RPMI8226 (cell line): Measurements from ENCODE around the gene SNX21.
A peak's percentile ranks its signal among the peaks of the same experiment; 100 is the strongest.
"Not testable (repeated sequence)": the region's sequence is repeated elsewhere in the genome, so short reads cannot be mapped to it uniquely, and the experiment has no call there.

ENCODE experiments used
- DNase-seq: peaks from one replicate; pipeline ENCODE4 v3.0.0-alpha.2; 2015

The SNX21 gene

DNA sequence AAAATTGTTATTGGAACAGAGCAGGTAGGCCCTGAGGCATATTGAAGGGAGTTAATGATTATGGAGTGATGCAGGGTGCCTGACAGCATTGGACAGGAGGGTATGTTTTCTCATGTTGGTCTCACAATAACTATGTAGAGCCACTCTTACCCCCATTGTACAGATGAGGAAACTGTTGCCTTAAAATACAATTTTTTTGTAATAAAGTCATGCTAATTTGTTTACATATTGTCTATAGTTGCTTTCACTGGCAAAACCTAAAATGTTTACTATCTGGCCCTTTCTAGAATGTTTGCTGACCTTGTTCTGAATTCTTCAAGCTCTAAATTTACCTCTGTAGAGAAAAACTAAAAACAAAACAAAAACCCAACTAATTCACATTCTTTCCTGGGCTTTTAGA is 17.9 kb downstream of the SNX21 start:
- no peak for DNase-seq

DNA sequence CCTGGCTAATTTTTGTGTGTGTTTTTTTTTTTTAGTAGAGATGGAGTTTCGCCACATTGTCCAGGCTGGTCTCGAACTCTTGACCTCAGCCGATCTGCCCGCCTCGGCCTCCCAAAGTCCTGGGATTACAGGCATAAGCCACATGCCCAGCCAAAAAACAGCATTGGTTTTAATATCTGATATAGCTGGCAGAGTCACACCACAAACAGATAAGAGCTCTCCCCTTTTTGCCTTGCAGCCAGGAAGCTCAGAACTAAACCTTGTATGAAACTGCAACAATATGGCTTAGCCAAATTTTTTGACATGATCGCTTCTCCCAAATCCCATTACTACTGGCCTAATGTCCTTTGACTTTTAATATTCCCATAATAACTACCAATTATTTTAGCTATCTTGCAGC is 18.7 kb downstream of the SNX21 start:
- DNase-seq: no peak

DNA sequence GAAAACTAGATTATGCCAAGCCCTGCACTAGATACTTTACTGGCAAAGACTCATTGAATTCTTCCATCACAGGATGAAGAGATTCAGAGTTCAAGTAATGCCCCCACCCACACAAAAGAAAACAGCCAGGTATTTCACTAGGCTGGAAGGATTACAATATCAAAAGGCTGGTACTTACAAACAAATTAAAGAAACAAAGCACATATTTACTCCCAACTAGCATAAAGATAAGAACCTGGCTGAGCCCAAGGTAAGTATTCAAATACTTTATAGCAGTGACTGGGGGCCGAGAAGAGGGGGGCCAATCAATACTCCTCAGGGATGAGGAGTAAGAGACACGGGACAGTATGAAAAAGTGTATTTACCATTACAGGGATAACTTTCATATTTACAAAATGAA is 19.9 kb downstream of the SNX21 start:
- DNase-seq: no peak

DNA sequence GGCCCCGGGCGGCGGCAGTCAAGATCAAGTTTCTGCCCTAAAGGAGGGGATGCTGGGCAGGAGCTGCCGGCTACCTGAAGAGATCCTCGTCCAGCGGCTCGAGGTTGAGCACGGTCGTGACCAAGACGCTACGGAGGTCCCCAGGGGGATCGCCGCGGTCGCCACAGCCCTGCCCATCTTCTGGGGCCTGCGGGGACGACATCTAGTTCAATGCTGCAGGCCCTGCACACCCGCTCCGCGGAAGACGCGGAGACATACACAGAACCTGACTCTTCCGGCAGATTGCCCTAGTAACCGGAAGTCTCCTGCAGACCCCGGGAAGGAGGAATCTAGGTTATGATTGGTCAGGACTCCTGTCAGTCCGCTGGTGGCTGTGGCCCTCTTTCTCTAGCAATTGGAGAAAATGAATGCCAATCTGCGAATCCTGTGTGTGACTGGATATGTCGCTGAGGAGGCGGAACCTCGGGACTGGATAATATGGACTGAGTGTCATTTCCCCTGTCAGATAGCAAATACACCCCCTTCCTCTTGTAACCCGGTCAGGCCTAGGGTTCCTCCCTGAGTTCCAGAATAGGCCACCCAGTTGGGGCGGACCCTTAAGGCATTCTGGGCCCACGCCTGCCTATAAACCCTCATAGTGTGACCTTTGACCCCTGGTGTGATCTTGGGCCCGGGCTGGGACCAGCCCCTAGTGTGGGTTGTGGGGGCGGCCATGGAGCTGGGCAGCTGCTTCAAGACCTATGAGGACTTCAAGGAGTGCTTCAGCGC is 23.7 kb downstream of the SNX21 start, which contains the start of the genes ACOT8 and ZSWIM3:
ACOT8 (minus strand) TSS at position 279 of the 768 bp plus-strand sequence; CDS start at position 202, 77 bp downstream.
ZSWIM3 (plus strand) TSS at position 501 of the 768 bp plus-strand sequence; CDS start at position 713, 212 bp downstream.
- DNase-seq: peak; percentile 100

DNA sequence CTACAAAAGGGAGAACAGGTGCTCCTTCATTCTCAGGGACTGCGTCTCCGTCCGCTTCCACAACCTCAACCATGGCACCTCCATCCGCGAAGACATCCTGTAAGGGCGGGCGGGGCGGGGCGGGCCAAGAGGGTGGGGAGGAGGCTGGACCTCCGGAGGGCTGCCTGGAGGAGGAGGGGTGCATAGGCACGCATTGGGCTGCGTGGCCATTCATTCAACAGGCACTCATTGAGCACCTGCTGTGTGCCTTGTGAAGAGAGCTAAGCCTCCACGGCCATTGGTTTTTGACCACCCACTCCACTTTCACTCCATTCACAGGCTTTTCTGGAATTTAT is 24.2 kb downstream of the SNX21 start:
- no peak for DNase-seq

DNA sequence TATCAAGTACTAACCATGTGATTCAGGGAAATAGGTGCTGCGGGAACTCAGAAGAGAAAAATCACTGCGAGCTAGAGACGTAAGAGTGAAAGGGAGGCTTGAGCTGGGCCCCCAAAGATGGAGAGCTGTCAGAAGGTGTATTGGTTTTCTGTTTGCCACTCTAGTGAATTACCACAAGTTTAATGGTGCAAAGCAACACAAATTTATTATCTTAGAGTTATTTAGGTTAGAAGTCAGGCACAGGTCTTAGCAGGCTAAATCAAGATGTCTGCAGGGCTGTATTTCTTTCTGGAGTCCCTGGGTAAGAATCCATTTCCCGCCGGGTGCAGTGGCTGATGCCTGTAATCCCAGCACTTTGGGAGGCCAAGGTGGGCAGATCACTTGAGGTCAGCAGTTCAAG is 26.3 kb downstream of the SNX21 start:
- no peak for DNase-seq

DNA sequence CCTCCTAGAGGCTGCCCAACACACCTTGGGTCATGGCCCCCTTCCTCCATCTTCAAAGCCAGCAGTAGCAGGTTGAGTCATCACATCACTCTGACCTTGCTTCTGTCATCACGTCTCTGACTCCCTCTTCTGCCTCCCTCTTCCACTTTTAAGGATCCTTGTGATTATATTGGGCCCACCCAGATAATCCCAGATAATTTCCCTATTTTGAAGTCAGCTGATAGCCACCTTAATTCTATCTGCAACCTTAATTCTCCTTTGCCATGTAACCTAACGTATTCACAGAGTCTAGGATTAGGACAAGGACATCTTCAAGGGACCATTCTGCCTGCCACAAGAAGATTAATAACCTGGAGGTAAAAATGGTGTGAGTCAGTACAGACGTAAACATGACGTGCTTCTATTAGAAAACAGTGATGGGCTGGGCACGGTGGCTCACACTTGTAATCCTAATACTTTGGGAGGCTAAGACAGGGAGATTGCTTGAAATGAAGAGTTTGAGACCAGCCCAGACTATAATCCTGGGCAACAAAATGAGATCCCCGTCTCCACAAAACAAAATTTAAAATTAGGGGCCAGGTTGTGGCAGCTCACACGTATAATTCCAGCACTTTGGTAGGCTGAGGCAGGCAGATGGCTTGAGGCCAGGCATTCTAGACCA is 27.1 kb downstream of the SNX21 start:
- DNase-seq: no peak

DNA sequence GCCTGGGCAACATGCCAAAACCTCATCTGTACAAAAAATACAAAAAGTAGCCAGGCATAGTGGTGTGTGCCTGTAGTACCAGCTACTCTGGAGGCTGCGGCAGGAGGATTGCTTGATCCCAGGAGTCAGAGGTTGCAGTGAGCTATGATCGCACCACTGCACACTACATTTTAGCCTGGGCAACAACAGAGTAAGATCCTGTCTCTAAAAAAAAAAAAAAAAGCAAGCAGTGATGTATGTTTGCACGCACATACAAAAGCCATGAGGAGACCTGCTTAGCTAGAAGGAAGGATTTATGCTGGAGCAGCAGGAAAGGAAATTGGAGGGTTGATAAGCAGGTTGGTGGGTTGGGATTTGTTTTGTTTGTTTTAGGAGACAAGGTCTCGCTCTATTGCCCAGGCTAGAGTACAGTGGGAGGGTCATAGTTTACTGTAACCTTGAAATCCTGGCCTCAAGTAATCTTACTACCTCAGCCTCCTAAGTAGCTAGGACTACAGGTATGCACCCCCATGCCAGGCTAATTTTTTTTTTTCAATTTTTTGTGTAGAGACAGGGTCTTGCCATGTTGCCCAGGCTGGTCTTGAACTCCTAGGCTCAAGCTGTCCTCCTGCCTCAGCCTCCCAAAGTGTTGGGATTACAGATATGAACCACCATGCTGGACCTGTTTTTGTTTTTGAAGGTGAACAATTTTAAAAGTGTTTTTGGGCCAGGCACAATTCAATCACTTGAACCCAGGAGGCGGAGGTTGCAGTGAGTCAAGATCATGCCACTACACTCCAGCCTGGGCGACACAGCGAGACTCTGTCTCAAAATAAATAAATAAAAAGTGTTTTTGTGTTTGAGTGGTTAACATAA is 27.8 kb downstream of the SNX21 start:
- peak; percentile 54 for DNase-seq

DNA sequence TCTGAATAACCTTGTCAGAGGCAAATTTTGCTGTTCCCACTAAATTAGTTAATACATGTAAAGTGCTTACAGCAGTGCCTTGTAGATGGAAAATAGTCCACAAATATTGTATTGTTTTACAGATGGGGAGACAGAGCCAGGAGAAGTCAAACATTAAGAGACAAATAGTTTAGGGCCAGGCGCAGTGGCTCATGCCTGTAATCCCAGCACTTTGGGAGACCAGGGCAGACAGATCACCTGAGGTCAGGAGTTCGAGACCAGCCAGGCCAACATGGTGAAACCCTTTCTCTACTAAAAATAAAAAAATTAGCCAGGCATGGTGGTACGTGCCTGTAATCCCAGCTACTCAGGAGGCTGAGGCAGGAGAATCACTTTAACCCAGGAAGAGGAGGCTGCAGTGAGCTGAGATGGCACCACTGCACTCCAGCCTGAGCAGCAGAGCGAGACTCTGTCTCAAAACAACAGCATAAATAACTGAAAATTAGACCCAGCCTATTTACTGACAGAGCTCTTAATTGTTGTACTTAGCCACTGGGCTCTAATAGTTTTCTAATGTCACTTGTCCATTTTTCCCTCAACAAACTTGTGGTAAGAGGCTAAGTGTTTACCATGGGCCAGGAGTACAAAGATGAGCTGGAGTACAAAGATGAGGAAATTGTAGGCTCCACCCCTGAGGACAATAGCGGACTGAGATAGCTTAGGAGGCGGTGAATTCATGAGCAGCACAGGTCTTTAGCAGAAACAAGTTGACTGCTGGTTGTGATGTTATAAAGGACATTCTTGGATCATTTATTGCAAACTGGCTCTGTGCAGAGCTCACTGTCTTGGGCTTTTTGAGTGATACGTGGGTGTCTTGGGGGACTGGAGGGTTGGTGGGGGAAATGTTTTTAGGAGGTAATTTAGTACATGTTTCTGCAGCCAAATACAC is 30.2 kb downstream of the SNX21 start:
- DNase-seq: no peak

DNA sequence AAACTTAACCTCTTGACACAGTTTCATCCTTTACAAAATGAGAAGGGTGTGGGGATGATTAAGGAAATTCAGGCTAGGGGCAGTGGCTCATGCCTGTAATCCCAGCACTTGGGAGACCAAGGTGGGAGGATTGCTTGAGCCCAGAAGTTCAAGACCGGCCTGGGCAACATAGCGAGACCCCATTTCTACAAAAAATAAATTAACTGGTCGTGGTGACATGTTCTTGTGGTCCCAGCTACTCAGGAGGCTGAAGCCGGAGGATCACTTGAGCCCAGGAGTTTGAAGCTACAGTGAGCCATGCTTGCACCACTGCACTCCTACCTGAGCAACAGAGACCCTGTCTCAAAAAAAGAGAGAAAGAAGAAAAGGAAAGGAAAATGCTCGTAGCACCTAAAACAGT is 32.9 kb downstream of the SNX21 start:
- DNase-seq: no peak

DNA sequence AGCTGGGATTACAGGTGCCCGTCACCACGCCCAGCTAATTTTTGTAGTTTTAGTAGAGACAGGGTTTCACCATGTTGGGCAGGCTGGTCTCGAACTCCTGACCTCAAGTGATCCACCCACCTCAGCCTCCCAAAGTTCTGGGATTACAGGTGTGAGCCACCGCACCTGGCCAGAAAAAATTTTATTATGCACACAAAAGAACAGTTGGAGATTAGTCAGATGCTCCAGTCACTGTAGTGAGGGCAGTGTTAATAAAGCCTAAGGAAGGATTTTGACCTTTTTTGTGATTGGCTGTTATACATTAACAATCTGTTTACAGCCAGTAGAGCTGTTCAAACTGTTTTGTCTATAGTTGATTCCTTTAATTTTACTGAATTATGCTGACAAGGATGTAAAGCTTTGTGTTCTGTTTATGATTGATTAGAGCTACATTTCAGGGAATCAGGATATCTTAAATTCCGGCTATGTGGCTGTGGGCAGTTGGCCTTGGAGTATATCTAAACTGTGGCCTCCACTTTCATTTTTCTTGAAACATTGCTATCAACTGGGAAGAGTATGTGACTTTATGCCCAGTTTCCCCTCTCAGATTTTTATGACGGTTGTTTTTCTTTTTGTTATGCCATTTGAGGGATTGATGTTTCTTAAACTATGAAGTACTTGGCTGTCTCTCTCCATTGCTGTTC is 33.7 kb downstream of the SNX21 start:
- no peak for DNase-seq

DNA sequence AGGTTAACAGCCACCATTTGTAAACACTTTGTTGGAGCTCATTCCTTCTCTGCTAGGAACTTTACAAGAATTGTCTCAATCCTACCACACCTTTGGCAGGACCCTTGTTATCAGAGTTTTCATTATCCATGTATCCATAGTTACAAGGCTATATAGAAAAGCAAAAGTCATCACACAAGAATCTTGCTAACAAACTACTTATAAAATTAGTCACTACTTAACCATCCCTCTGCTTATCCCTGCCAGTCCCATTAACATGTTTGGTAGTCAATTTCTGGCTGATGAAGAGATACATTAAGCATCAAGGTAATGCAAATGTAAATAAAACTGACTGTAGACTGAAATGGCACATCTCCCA is 34.2 kb downstream of the SNX21 start:
- no peak for DNase-seq

DNA sequence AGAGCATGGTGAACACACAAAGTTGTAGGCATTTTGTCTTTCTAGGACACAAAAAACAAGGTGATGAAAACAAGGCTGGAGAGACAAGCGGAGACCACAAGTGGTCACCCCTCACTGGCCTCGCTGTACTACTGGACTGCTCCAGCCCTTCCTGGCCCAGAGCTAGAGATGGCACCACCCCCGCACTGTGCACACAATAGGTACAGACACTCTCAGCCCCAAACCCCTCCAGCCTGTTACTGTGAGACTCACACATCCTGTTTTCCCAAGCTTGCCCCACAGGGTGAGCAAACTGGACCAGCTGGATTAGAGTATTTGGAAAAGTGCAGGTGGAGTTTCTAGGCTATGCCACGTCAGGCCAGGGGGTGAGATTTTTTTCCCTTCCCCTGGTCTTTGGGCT is 39.0 kb downstream of the SNX21 start:
- DNase-seq: no peak

DNA sequence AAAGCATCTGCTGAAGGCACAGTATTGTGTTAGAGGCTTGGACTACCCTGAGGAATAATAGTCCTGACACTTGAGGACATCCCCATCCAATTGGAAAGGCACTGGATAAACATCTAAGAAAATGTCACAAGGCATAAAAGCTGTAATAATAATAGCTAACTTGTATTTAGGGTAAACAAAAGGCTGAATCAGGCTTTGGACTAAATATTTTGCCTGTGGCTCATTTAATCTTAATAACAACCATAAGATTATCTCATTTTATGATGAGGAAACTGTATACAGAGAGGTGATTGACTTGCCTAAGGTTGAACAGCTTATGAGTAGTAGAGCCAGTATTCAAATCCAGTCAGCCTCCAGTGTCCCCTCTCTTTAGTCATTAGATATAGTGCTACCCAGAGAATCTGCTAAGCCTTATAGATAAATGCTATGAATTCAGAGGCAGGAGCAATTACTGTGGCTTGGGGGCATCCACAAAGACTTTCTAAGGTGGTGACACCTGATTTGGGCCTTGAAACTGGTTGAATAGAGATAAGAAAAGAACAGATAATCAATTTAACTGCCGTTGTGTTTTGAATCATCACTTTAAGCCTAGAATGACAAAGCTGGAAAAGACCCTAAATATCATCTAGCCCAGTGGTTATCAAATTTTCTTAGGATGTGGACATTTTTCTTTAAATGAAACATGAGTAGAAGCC is 40.0 kb downstream of the SNX21 start:
- DNase-seq: no peak

DNA sequence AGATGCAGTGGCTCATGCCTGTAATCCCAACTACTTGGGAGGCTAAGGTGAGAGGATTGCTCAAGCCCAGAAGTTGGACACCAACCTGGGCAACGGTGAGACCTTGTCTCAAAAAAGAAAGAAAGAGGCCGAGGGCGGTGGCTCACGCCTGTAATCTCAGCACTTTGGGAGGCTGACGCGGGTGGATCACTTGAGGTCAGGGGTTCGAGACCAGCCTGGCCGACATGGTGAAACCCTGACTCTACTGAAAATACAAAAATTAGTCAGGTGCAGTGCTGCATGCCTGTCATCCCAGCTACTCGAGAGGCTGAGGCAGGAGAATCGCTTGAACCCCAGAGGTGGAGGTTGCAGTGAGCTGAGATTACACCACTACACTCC is 40.5 kb downstream of the SNX21 start:
- not testable (repeated sequence) for DNase-seq

DNA sequence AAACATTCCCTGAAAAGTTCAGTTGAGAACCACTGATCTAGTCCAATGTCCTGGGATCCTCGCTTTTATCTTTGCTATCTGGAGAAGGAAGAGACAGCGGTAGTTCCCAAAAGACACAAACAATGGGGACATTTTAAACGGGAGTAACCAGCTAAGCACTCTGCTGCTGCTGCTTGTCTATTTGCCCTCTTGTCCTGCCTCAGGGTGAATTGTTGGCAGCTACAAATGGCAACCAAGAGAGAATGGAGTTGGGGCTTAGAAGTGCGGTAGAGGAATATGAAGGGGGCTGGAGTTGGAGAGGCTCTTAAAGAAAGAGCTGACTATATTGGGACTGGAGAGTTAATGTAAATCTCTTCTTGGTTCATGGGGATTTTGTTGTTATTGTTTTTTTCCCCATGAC is 41.0 kb downstream of the SNX21 start:
- no peak for DNase-seq

DNA sequence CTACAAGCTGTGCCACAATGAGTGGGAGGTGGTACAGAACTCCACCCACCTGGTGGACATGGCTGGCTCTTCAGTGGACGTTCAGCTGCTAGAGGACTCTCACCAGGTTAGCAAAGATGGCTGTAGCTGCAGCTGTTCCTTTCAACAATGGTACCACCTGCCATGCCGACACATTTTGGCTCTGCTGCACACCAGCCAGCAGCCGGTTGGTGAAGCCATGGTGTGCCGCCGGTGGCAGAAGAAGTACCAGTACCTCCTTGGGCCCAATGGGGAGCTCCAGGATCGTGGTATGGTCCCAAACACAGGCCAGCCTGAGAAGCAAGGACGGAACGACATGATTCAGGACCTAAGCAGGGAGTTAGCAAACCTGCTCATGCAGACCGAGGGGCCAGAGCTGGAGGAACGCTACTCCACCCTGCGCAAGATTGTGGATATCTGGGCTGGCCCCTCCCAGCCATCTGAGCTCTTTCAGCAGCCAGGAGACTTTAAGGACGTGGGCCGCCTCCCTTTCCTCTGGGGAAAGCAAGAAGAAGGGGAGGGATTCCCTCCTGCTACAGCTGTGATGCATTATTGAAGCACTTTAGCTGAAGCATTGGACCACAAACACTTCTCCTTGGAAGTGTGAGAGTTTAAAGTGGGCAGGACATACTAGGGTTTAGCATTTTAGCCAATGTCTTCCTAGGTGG is 44.6 kb downstream of the SNX21 start:
- DNase-seq: no peak

DNA sequence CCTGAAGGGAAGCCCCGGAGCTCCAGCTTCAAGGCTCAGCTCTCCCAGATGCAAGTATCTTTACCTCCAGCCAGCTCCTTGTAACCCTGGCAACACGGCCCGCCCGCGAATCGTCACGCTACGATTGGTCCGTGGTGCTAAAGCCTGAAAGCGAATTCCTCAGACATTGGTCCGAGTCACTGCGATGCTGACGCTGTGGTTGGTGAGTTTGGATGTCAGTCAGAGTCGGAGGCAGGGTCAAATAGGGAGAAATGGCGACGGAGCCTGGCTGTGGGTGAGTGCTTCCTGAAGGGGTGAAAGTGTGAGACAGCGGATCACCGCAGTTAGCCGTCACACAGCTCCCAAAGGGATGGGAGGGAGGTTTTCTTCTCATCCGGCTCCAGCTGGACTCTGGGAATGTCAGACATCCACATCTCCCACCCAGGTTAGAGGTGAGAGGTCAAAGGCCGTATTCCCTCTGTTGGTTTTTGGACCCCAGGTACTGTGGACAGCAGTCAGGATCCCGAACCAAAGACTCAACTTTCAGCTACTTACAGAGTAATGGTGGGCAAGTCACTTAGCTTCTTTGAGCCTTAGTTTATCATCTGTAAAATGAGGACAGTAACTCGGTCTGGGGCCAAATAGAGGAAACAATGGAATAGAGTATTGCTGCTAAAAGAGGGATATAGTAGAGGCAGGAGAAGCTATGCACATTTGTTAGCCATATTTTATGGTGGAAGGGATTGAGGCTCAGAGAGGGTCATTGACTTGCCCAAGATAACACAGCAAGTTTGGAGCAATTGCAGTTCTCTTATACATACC is 47.6 kb downstream of the SNX21 start, which contains the start of gene ZSWIM1:
ZSWIM1 (plus strand) TSS at position 240 of the 801 bp plus-strand sequence. CDS start 1,366 bp downstream, outside the sequence.
- peak; percentile 99 for DNase-seq

DNA sequence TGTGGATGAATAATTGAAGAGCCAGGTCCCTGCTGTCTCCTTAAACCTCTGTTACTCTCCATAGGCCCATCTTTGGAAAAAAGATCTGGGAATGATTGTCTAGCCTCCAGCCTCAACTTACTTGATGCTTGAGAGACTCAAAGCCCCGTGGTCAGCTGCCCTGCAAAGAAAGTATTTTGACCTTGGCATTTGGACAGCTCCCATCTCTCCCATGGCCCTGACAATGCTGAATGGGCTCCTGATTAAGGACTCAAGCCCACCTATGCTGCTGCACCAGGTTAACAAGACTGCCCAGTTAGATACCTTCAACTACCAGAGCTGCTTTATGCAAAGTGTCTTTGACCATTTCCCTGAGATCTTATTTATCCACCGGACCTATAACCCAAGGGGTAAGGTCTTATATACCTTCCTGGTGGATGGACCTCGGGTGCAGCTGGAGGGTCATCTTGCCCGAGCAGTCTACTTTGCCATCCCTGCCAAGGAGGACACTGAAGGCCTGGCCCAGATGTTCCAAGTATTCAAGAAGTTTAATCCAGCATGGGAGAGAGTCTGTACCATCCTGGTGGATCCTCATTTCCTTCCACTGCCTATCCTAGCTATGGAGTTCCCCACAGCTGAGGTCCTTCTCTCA is 49.0 kb downstream of the SNX21 start:
- no peak for DNase-seq
